Neuronal stem cell (in vitro differentiated cells): ENCODE data around the gene OPN1MW. TPM values are rescaled to one million over a fixed set of nuclear protein-coding genes. Genes with fewer than 3 reads are reported as not detected.
"Not testable (repeated sequence)": the region's sequence is repeated elsewhere in the genome, so short reads cannot be mapped to it uniquely, and the experiment has no call there.

Experiments used
- DNase-seq: peaks from one replicate; pipeline ENCODE4 v3.0.0-alpha.2; 2013; ENCODE audit warnings: low spot score
- H2AFZ ChIP-seq: one replicate; pipeline ENCODE4 v1.6.1; 2013; ENCODE audit warnings: mild to moderate bottlenecking, low read length, inconsistent platforms
- H2AK5ac ChIP-seq: 2 replicates; pipeline ENCODE4 v1.6.1; 2013; ENCODE audit warnings: low read depth, mild to moderate bottlenecking, inconsistent platforms, low read length, moderate library complexity, mixed read lengths
- H2BK120ac ChIP-seq: 2 replicates; pipeline ENCODE4 v1.6.1; 2013; ENCODE audit warnings: low read depth, mild to moderate bottlenecking, inconsistent platforms, low read length, moderate library complexity, mixed read lengths
- H2BK12ac ChIP-seq: one replicate; pipeline ENCODE4 v1.6.1; 2013; ENCODE audit warnings: low read length, inconsistent platforms
- H2BK15ac ChIP-seq: 2 replicates; pipeline ENCODE4 v1.6.1; 2013; ENCODE audit warnings: mild to moderate bottlenecking, low read length, inconsistent platforms, mixed read lengths
- H2BK5ac ChIP-seq: one replicate; pipeline ENCODE4 v1.6.1; 2013; ENCODE audit warnings: inconsistent platforms, mild to moderate bottlenecking, low read length, moderate library complexity
- H3K14ac ChIP-seq: one replicate; pipeline ENCODE4 v1.6.1; 2013; ENCODE audit warnings: low read length, inconsistent platforms
- H3K18ac ChIP-seq: 2 replicates; pipeline ENCODE4 v1.6.1; 2013; ENCODE audit warnings: low read length, inconsistent platforms
- H3K23ac ChIP-seq: 2 replicates; pipeline ENCODE4 v1.6.1; 2013; ENCODE audit warnings: low read depth, mild to moderate bottlenecking, mixed read lengths, low read length, inconsistent platforms; ENCODE audit not compliant: poor library complexity
- H3K27ac ChIP-seq: replicated peaks from 3 replicates; pipeline ENCODE4 v1.5.1; 2013; ENCODE audit warnings: low read length, inconsistent platforms
- H3K27me3 ChIP-seq, 3 experiments: 2 replicates each; pipeline ENCODE4 v1.6.1; 2013; ENCODE audit warnings: low read length in 3 of 3, mild to moderate bottlenecking in 2 of 3, inconsistent platforms in 1 of 3, low read depth in 1 of 3, mixed read lengths in 1 of 3, moderate library complexity in 1 of 3; ENCODE audit not compliant: control insufficient read depth in 3 of 3, insufficient read depth in 3 of 3
- H3K36me3 ChIP-seq, 2 donors: replicated peaks in 1 of 2; 2 replicates each; pipeline ENCODE4 v1.6.1; 2013; ENCODE audit warnings: low read length in 2 of 2; ENCODE audit not compliant: control insufficient read depth in 2 of 2, insufficient read depth in 2 of 2
- H3K4ac ChIP-seq: 2 replicates; pipeline ENCODE4 v1.6.1; 2013; ENCODE audit warnings: inconsistent platforms, mild to moderate bottlenecking, low read length, moderate library complexity
- H3K4me1 ChIP-seq, 2 donors: 1 replicate in 1 of 2; 2 replicates in 1 of 2; pipeline ENCODE4 v1.6.1; 2013; ENCODE audit warnings: low read length in 2 of 2, low read depth in 1 of 2; ENCODE audit not compliant: control insufficient read depth in 2 of 2, insufficient read depth in 1 of 2
- H3K4me2 ChIP-seq: one replicate; pipeline ENCODE4 v1.6.1; 2013; ENCODE audit warnings: mild to moderate bottlenecking, low read length, inconsistent platforms; ENCODE audit not compliant: insufficient read depth, poor library complexity, severe bottlenecking
- H3K4me3 ChIP-seq, 2 donors: 2 replicates each; pipeline ENCODE4 v1.5.1; 2013; ENCODE audit warnings: low read length in 2 of 2, mild to moderate bottlenecking in 2 of 2, inconsistent platforms in 1 of 2, moderate library complexity in 1 of 2
- H3K79me1 ChIP-seq: one replicate; pipeline ENCODE4 v1.6.1; 2013; ENCODE audit warnings: low read depth, mild to moderate bottlenecking, inconsistent platforms, low read length, moderate library complexity
- H3K9ac ChIP-seq: one replicate; pipeline ENCODE4 v1.6.1; 2013; ENCODE audit warnings: mild to moderate bottlenecking, low read depth, low read length, inconsistent platforms; ENCODE audit not compliant: poor library complexity
- H3K9me3 ChIP-seq, 2 donors: replicated peaks in 1 of 2; 2 replicates each; pipeline versions ENCODE3 to v1.6.1; 2013; ENCODE audit warnings: low read length in 2 of 2, mild to moderate bottlenecking in 2 of 2, inconsistent platforms in 1 of 2, low read depth in 1 of 2, mixed read lengths in 1 of 2, moderate library complexity in 1 of 2; ENCODE audit not compliant: control insufficient read depth in 2 of 2, insufficient read depth in 1 of 2
- H4K8ac ChIP-seq: one replicate; pipeline ENCODE4 v1.6.1; 2013; ENCODE audit warnings: low read depth, mild to moderate bottlenecking, inconsistent platforms, low read length, moderate library complexity
- H4K91ac ChIP-seq: one replicate; pipeline ENCODE4 v1.6.1; 2013; ENCODE audit warnings: low read length, low read depth, mild to moderate bottlenecking, inconsistent platforms; ENCODE audit not compliant: poor library complexity
- WGBS, 2 donors: extraction: QIAGEN DNeasy Blood & Tissue Kit; methylation state at CpG; one replicate each; pipeline ENCODE4 v1.1.7; 2013; ENCODE audit warnings: missing lambda C conversion rate in 2 of 2, mixed read lengths in 1 of 2; ENCODE audit not compliant: insufficient read length in 2 of 2, insufficient replicate concordance in 1 of 2; ENCODE audit errors: extremely low coverage in 2 of 2; 5-methylcytosine and 5-hydroxymethylcytosine counted together
- polyA plus RNA-seq, 2 experiments: library from polyadenylated mRNA; stranded (reverse); fragments of 200-250 nt; gene quantifications; one replicate each; pipeline ENCODE4 v1.2.3, GENCODE V29; 2013

The OPN1MW gene
- not detected for polyA plus RNA-seq (2013, experiment 1 of 2)
- not detected for polyA plus RNA-seq (2013, experiment 2 of 2)

DNA sequence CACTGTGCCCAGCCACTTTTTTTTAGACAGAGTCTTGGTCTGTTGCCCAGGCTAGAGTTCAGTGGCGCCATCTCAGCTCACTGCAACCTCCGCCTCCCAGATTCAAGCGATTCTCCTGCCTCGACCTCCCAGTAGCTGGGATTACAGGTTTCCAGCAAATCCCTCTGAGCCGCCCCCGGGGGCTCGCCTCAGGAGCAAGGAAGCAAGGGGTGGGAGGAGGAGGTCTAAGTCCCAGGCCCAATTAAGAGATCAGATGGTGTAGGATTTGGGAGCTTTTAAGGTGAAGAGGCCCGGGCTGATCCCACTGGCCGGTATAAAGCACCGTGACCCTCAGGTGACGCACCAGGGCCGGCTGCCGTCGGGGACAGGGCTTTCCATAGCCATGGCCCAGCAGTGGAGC is at the start of gene OPN1MW:
OPN1MW (plus strand) TSS at position 301 of the 400 bp plus-strand sequence; CDS start at position 383, 82 bp downstream.
- not testable (repeated sequence) for H3K9me3 ChIP-seq, H3K18ac ChIP-seq, H3K9ac ChIP-seq, H2BK12ac ChIP-seq, H3K4me1 ChIP-seq, H4K91ac ChIP-seq, H2BK120ac ChIP-seq, H3K36me3 ChIP-seq, H2AK5ac ChIP-seq, H3K27me3 ChIP-seq, H3K14ac ChIP-seq, H3K4ac ChIP-seq, H3K23ac ChIP-seq, H3K79me1 ChIP-seq, H4K8ac ChIP-seq, H2AFZ ChIP-seq, H2BK5ac ChIP-seq, H3K4me3 ChIP-seq, H3K27ac ChIP-seq, H2BK15ac ChIP-seq, H3K4me2 ChIP-seq, DNase-seq
- WGBS, 2 donors = no CpG with 5 or more reads among the region's 14 CpGs

DNA sequence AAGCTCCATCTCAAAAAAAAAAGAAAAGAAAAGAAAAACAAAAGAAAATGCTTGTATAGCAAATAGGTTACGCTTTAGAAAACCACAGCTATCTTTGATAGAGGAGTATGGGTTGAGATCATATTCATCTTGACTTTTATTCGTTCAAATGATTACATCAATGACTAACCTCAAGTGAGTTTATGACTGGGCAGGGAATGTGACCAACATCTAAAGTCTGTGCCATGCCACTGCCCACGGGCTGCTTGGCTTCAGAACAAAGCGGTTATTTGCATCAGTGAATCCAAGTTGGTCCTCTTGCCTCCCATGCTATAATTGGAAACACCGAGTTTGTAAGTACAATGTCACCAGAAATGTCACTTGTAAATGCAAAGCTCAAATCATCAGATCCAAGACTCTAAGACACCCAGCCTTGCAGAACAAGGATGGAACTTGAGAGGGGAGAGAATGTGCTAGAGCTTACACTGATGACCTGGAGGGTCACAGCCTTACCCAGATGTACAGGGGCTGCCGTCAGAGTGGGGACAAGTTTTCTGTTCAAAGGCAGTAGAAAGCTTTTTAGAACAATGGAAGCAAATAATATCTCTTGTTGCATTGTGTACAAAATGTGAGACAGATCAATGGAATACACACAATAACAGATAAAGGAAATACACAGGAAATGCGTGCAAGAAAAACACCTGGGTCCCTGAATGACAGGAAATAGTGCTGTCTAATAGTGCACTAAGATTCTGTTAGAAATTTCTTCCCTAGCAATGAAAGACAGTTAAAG is 46.8 kb upstream of the OPN1MW start:
- no peak for DNase-seq
- no peaks in the 10 kb centered on the region for H3K4me1 ChIP-seq
- H3K27me3 ChIP-seq = peaks cover 0 to 67% (median 0%) of the 10 kb centered on the region in 3 experiments
- no peak overlapping the region for H3K14ac ChIP-seq
- no peak overlapping the region for H2BK12ac ChIP-seq
- no peaks in the 10 kb centered on the region for H3K36me3 ChIP-seq
- no peak overlapping the region for H2BK15ac ChIP-seq
- no peak overlapping the region for H3K23ac ChIP-seq
- no peak overlapping the region for H3K27ac ChIP-seq
- H3K9me3 ChIP-seq = no peaks in the 10 kb centered on the region
- H3K4me3 ChIP-seq = no peak overlapping the region
- no peak overlapping the region for H3K4ac ChIP-seq
- H3K4me2 ChIP-seq = no peak overlapping the region
- H4K91ac ChIP-seq = no peak overlapping the region
- H2AK5ac ChIP-seq = no peak overlapping the region
- no peak overlapping the region for H3K18ac ChIP-seq
- H2BK120ac ChIP-seq = no peak overlapping the region
- no peak overlapping the region for H2AFZ ChIP-seq
- H2BK5ac ChIP-seq = no peak overlapping the region
- H3K9ac ChIP-seq = no peak overlapping the region
- no CpG with 5 or more reads among the region's 7 CpGs for whole genome bisulfite sequencing, 2 donors
- H4K8ac ChIP-seq = no peak overlapping the region
- H3K79me1 ChIP-seq = no peaks in the 10 kb centered on the region

DNA sequence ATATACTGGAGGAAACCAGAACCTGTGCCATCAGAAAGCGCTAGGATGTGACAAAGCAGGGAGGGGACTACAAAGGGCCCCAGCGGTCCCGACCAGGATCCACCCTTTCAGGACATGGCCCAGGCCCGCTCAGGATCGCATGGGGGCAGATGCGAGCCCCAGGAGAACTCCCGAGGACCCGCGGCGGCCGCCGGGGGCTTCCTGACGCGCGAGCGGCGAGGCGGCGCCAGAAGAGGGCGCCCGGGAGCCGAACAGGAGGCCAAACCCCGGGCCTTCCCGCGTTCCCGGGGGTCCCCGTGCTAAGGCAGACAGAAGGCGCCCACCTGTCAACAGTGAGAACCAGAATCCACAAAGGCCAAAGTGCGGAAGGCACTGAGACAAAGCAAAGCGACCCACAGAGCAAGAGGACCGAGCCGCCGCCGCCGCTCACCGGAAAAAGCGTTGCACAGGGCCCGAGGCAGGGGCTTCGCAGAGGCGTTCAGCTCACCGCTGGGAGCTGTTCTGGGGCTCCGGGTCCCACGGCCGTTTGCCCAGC is 45.7 kb upstream of the OPN1MW start:
- Histone ChIP-seq H3K4me1 (no peaks in the 10 kb centered on the region), H2BK12ac (no peak overlapping the region), H2AFZ (peak overlapping the region; percentile 99), H3K36me3 (no peaks in the 10 kb centered on the region), H3K23ac (no peak overlapping the region), H3K4me3 (peak overlapping the region in 1 of 2 donors; percentile 39), H3K27ac (no peak overlapping the region), H3K79me1 (no peaks in the 10 kb centered on the region), H3K18ac (no peak overlapping the region), H2BK15ac (no peak overlapping the region), H2BK120ac (no peak overlapping the region), H3K9ac (no peak overlapping the region), H3K14ac (no peak overlapping the region), H3K9me3 (no peaks in the 10 kb centered on the region), H3K4me2 (peak overlapping the region; percentile 2), H3K4ac (no peak overlapping the region), H4K91ac (no peak overlapping the region), H3K27me3 (peaks cover 0 to 76% (median 0%) of the 10 kb centered on the region in 3 experiments), H2BK5ac (no peak overlapping the region), H4K8ac (no peak overlapping the region), H2AK5ac (no peak overlapping the region)
- DNase-seq = peak; percentile 73
- no CpG with 5 or more reads among the region's 44 CpGs for WGBS, 2 donors

DNA sequence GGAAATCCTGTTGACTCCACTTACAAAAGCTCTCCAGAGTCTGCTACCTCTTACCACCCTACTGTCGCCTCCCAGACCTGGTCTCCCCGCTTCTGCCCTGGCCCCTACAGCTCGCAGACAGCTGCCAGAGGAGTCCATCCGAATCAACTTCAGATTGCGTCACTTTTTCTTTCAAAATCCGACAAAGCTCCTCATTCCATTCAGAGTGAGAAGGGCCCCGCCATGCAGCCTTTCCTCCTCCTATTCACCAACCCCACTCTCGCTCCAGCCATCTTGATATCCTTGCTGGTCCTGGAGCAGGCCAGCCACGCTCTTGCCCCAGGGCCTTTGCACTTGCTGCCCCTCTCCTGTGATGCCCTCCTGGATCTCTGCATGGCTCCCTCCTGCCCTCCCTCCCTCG is 43.5 kb upstream of the OPN1MW start:
- no peak overlapping the region for H2AK5ac ChIP-seq
- no peak for DNase-seq

More for the DNA sequence above, 43.5 kb upstream of the OPN1MW start:
- no peak overlapping the region for H3K27ac ChIP-seq
- WGBS, 2 donors = no CpG with 5 or more reads among the region's 10 CpGs
- H3K9ac ChIP-seq = no peak overlapping the region
- H2AFZ ChIP-seq = no peak overlapping the region
- no peak overlapping the region for H3K4ac ChIP-seq
- H3K36me3 ChIP-seq = no peaks in the 10 kb centered on the region
- H3K4me1 ChIP-seq = no peaks in the 10 kb centered on the region
- no peak overlapping the region for H3K4me3 ChIP-seq
- peaks cover 0 to 82% (median 0%) of the 10 kb centered on the region in 3 experiments for H3K27me3 ChIP-seq
- no peak overlapping the region for H3K4me2 ChIP-seq
- H4K8ac ChIP-seq = no peak overlapping the region
- no peaks in the 10 kb centered on the region for H3K9me3 ChIP-seq
- no peak overlapping the region for H2BK12ac ChIP-seq
- no peak overlapping the region for H2BK5ac ChIP-seq
- no peak overlapping the region for H2BK120ac ChIP-seq
- no peak overlapping the region for H2BK15ac ChIP-seq
- no peak overlapping the region for H4K91ac ChIP-seq
- H3K23ac ChIP-seq = no peak overlapping the region
- H3K18ac ChIP-seq = no peak overlapping the region
- no peaks in the 10 kb centered on the region for H3K79me1 ChIP-seq
- no peak overlapping the region for H3K14ac ChIP-seq
